GM12801 (cell line): ENCODE data around the gene SLC19A1.

Source experiments
- CTCF ChIP-seq: IDR thresholded peaks from one replicate; pipeline ENCODE4 v1.5.1; 2011; ENCODE audit warnings: control low read depth; ENCODE audit not compliant: insufficient read length; ENCODE audit errors: extremely low read depth

The SLC19A1 gene

GRCh38 chr21:45554477-45555175, 12.4 kb upstream of the SLC19A1 start:
- no peak for TF ChIP-seq CTCF

GRCh38 chr21:45552696-45553391, 10.6 kb upstream of the SLC19A1 start:
- no peak for TF ChIP-seq CTCF

GRCh38 chr21:45551783-45552695, 9.8 kb upstream of the SLC19A1 start:
- TF ChIP-seq CTCF: no peak

- TF ChIP-seq CTCF: no peak
These were observed 9.1 kb upstream of the SLC19A1 start for GRCh38 chr21:45551316-45551715.

- TF ChIP-seq CTCF: no peak
These were observed 8.4 kb upstream of the SLC19A1 start for GRCh38 chr21:45550522-45551210.

GRCh38 chr21:45549626-45550463, 7.6 kb upstream of the SLC19A1 start:
- no peak for TF ChIP-seq CTCF
